ENCODE measurements around the gene HAL. TPM values are rescaled to one million over a fixed set of nuclear protein-coding genes. Genes with fewer than 3 reads are reported as not detected.
A peak's percentile ranks its signal among the peaks of the same experiment; 100 is the strongest.

Gene HAL, protein sequence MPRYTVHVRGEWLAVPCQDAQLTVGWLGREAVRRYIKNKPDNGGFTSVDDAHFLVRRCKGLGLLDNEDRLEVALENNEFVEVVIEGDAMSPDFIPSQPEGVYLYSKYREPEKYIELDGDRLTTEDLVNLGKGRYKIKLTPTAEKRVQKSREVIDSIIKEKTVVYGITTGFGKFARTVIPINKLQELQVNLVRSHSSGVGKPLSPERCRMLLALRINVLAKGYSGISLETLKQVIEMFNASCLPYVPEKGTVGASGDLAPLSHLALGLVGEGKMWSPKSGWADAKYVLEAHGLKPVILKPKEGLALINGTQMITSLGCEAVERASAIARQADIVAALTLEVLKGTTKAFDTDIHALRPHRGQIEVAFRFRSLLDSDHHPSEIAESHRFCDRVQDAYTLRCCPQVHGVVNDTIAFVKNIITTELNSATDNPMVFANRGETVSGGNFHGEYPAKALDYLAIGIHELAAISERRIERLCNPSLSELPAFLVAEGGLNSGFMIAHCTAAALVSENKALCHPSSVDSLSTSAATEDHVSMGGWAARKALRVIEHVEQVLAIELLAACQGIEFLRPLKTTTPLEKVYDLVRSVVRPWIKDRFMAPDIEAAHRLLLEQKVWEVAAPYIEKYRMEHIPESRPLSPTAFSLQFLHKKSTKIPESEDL
- total RNA-seq: 10 to 100 TPM in 1 of 3 donors, 1 to 10 TPM in 2; 1.2 to 10.8 (median 1.6) TPM
- total RNA-seq (2013): 2.3 TPM

DNA sequence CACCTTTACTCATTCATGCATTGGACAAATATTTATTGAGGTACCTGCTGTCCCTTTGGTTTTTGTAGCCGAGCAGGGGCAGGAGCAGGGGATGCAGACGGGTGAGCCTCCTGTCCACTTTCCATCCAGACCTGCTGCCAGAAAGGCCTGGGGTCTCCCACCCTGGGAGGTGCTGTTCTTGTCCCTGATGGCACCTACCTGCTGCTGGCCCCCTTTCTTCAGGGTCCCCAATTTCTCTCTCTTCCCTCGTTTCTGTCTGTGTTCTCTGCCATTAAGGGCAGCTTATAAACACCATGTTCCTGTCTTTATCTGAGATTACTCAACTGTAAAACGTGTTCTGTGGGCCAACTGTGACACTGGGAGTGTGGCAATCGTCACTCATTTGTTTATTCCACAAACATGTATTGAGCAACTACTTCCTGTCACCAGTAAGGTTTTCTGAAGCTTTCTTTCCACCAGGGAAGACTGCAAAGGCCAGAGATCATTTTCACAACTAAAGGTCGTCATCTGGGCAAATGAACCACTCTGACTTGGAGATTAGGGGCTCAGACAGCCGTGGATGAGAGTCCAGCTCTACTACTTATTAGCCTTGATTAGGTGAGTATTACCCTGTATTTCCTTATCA lies at the start of gene HAL:
Gene HAL (minus strand): TSS at position 311 of the 625 bp plus-strand sequence. CDS start 434 bp downstream, outside the sequence.
- Histone ChIP-seq H3K4me1 (ENCODE audit: control insufficient read depth, insufficient read depth, low read length) (no peaks in the 10 kb centered on the region), H3K27ac (ENCODE audit: low read length) (no peak within 1 kb of the TSS), H3K4me3 (ENCODE audit: low read length) (no peak within 1 kb of the TSS), H3K36me3 (ENCODE audit: control insufficient read depth, insufficient read depth, low read length) (peaks cover 2% of the 10 kb centered on the region), H3K27me3 (ENCODE audit: control insufficient read depth, insufficient read depth, low read length) (no peaks in the 10 kb centered on the region), H3K9me3 (ENCODE audit: control insufficient read depth, insufficient read depth, low read length) (no peaks in the 10 kb centered on the region)
- peaks cover 6% of the 10 kb centered on the region for H3K36me3 Mint-ChIP-seq
- H3K27me3 Mint-ChIP-seq (ENCODE audit: low read depth in 2 of 2): no peaks in the 10 kb centered on the region
- TF ChIP-seq, protein P1, sequence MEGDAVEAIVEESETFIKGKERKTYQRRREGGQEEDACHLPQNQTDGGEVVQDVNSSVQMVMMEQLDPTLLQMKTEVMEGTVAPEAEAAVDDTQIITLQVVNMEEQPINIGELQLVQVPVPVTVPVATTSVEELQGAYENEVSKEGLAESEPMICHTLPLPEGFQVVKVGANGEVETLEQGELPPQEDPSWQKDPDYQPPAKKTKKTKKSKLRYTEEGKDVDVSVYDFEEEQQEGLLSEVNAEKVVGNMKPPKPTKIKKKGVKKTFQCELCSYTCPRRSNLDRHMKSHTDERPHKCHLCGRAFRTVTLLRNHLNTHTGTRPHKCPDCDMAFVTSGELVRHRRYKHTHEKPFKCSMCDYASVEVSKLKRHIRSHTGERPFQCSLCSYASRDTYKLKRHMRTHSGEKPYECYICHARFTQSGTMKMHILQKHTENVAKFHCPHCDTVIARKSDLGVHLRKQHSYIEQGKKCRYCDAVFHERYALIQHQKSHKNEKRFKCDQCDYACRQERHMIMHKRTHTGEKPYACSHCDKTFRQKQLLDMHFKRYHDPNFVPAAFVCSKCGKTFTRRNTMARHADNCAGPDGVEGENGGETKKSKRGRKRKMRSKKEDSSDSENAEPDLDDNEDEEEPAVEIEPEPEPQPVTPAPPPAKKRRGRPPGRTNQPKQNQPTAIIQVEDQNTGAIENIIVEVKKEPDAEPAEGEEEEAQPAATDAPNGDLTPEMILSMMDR (IDR thresholded peaks at IDR 0.05): no peak
- peaks cover 7% of the 10 kb centered on the region in 2 donors for H3K4me1 Mint-ChIP-seq
- H3K4me3 Mint-ChIP-seq: no peak within 1 kb of the TSS
- intact Hi-C loops (cut with micrococcal nuclease): no loop called here
- H3K27ac Mint-ChIP-seq: no peak within 1 kb of the TSS
- ATAC-seq: peak in 1 of 3 donors; percentile 53
- DNase-seq: no peak
- 64% methylated on average over 7 of the region's 7 CpGs for WGBS (ENCODE audit: insufficient coverage)
- no peaks in the 10 kb centered on the region for H3K9me3 Mint-ChIP-seq

DNA sequence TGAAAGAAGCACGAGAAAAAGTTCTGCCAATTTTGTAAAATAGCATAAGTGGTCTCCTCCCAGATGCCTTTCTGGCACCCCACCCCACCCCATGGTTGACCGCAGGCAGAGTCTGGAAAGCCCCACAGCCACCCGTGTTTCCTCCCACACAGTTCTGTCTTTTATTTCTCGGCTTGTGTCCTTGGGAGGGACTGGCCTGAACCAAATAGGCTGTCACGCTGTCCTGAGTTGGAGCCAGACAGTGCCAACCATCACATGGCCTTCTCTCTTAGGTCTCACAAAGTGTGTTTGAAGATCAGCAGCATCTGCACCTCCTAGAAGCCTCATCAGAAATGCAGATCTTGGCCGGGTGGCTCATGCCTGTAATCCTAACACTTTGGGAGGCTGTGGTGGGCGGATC lies 49.4 kb upstream of the HAL start:
- no peaks in the 10 kb centered on the region for H3K36me3 Mint-ChIP-seq
- H3K27ac Mint-ChIP-seq: peak overlapping the region; percentile 41 to 74
- Histone ChIP-seq H3K4me1 (ENCODE audit: control insufficient read depth, insufficient read depth, low read length) (peaks cover 34% of the 10 kb centered on the region), H3K9me3 (ENCODE audit: control insufficient read depth, insufficient read depth, low read length) (no peaks in the 10 kb centered on the region), H3K4me3 (ENCODE audit: low read length) (no peak overlapping the region), H3K27ac (ENCODE audit: low read length) (peak overlapping the region; percentile 62), H3K27me3 (ENCODE audit: control insufficient read depth, insufficient read depth, low read length) (no peaks in the 10 kb centered on the region), H3K36me3 (ENCODE audit: control insufficient read depth, insufficient read depth, low read length) (no peaks in the 10 kb centered on the region)
- peak overlapping the region; percentile 10 for H3K4me3 Mint-ChIP-seq
- H3K9me3 Mint-ChIP-seq: no peaks in the 10 kb centered on the region
- DNase-seq: peak; percentile 37 to 59
- intact Hi-C loops (cut with micrococcal nuclease): no loop called here
- WGBS (ENCODE audit: insufficient coverage): 28% methylated on average over 7 of the region's 7 CpGs
- ATAC-seq: peak; percentile 80 to 90 (median 86)
- TF ChIP-seq, protein P1 (IDR thresholded peaks at IDR 0.05): no peak
- peaks cover 36 to 47% of the 10 kb centered on the region in 2 donors for H3K4me1 Mint-ChIP-seq
- H3K27me3 Mint-ChIP-seq (ENCODE audit: low read depth in 2 of 2): no peaks in the 10 kb centered on the region

DNA sequence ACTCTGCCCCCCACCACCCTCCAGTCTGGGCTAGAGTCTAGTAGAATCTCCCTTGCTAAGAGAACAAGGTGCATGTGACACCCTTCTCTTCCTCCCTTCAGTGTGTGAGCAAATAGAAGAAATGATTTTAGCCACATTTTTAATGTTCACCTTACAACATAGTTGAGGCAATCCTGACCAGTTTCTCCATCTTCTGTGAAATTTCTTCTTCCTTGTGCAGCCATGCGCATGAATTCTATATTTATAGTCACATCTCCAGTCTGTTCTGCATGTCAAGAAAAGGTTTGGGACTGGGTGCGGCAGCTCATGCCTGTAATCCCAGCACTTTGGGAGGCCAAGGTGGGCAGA lies 48.8 kb upstream of the HAL start:
- Histone ChIP-seq H3K4me1 (ENCODE audit: control insufficient read depth, insufficient read depth, low read length) (peaks cover 34% of the 10 kb centered on the region), H3K27ac (ENCODE audit: low read length) (peak overlapping the region; percentile 62), H3K27me3 (ENCODE audit: control insufficient read depth, insufficient read depth, low read length) (no peaks in the 10 kb centered on the region), H3K4me3 (ENCODE audit: low read length) (no peak overlapping the region), H3K9me3 (ENCODE audit: control insufficient read depth, insufficient read depth, low read length) (no peaks in the 10 kb centered on the region), H3K36me3 (ENCODE audit: control insufficient read depth, insufficient read depth, low read length) (no peaks in the 10 kb centered on the region)
- intact Hi-C loops (cut with micrococcal nuclease): no loop called here
- no peaks in the 10 kb centered on the region for H3K9me3 Mint-ChIP-seq
- H3K27ac Mint-ChIP-seq: peak overlapping the region; percentile 41 to 74
- no peaks in the 10 kb centered on the region for H3K27me3 Mint-ChIP-seq (ENCODE audit: low read depth in 2 of 2)
- no peaks in the 10 kb centered on the region for H3K36me3 Mint-ChIP-seq
- ATAC-seq (no peak), DNase-seq (no peak)
- peak overlapping the region; percentile 67 for H3K4me3 Mint-ChIP-seq
- TF ChIP-seq, protein P1 (IDR thresholded peaks at IDR 0.05): no peak
- WGBS (ENCODE audit: insufficient coverage): 96% methylated on average over 2 of the region's 2 CpGs
- peaks cover 36 to 47% of the 10 kb centered on the region in 2 donors for H3K4me1 Mint-ChIP-seq
